22Rv1 (cell line): ENCODE measurements around the gene TMEM165.

Experiments used
- H3K27ac ChIP-seq: fragments of 450-650 bp; 2 replicates; pipeline ENCODE4 v1.5.1; 2017
- CTCF ChIP-seq: fragments of 450-650 bp; IDR thresholded peaks from 2 replicates; pipeline ENCODE4 v1.5.1; 2017; ENCODE audit warnings: mild to moderate bottlenecking
- ZFX ChIP-seq: fragments of 450-650 bp; IDR thresholded peaks from 2 replicates; pipeline ENCODE4 v1.6.1; 2017; ENCODE audit warnings: antibody characterized with exemption, borderline replicate concordance

The TMEM165 gene

DNA sequence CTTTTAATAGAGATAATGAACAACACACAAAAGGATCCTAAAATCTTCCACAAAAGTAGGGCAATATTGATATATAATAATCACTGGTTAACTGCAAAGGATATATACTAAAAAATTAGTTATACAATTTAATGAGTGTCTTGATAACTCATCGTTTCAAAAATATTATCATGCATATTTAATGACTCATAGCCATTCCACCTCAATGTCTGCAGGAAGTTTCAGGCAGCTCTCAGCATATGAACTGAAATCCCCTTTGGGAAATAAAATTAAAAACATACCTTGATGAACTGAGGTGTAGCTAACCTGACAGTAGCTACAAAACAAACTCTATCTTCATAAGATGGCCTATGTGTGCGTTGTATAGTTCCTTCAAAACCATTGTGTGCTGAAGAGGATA, 62.9 kb downstream of the TMEM165 start:
- no peak for TF ChIP-seq ZFX
- no peak for TF ChIP-seq CTCF
- no peak overlapping the region for H3K27ac ChIP-seq

DNA sequence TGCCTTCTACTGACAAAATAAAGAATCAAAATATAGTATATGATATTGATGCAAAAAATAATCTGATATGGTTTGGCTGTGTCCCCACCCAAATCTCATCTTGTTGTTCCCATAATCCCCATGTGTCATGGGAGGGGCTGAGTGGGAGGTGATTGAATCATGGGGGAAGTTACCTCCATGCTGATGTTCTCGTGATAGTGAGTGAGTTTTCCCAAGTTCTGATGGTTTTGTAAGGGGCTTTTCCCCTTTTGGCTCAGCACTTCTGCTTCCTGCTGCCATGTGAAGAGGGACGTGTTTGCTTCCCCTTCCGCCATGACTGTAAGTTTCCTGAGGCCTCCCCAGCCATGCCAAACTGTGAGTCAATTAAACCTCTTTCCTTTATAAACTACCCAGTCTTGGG, 70.2 kb downstream of the TMEM165 start:
- no peak for TF ChIP-seq ZFX
- TF ChIP-seq CTCF: no peak
- no peak overlapping the region for H3K27ac ChIP-seq

DNA sequence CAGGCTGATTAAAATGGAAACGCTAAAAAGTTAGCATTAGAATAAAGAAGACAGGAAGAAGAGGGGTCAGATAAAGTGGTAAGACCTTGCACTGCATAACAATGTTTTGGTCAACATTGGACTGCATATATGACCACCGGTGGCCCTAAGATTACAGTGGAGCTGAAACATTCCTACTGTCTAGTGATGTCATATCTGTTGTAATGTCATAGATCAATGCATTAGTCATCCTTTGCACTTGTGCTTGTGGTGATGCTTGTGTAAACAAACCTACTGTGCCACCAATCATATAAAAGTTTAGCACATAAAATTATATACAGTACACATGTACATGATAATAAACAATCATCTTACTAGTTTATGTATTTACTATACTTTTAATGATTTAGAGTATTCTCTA, 73.0 kb downstream of the TMEM165 start:
- TF ChIP-seq CTCF: no peak
- no peak for TF ChIP-seq ZFX
- no peak overlapping the region for H3K27ac ChIP-seq

DNA sequence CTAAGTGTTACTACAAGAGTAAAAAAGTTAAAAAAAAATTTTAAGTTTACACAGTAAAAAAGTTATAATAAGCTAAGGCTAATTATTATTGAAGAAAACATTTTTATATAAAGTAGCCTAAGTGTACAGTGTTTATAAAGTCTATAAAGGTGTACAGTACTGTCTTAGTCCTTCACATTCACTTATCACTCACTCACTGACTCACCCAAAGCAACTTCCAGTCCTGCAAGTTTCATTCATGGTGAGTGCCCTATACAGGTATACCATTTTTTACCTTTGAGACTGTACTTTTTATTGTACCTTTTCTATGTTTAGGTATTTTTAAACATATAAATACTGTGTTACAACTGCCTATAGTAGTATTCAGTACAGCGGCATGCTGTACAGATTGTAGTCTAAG, 74.2 kb downstream of the TMEM165 start:
- TF ChIP-seq ZFX (no peak), CTCF (no peak)
- H3K27ac ChIP-seq: no peak overlapping the region
